Duodenal mucosa (tissue), 2 donors: ENCODE results near the gene AAK1.
"Not testable (repeated sequence)": the region's sequence is repeated elsewhere in the genome, so short reads cannot be mapped to it uniquely, and the experiment has no call there.

Source experiments
- H3K27ac ChIP-seq: one replicate; pipeline ENCODE4 v1.7.0; 2013; ENCODE audit warnings: low read depth, low read length
- H3K27me3 ChIP-seq, 2 donors: one replicate each; pipeline ENCODE4 v1.7.0; 2013; ENCODE audit warnings: low read length in 2 of 2, control low read depth in 1 of 2; ENCODE audit not compliant: insufficient read depth in 2 of 2, control insufficient read depth in 1 of 2
- H3K36me3 ChIP-seq, 2 donors: one replicate each; pipeline ENCODE4 v1.7.0; 2013; ENCODE audit warnings: low read length in 2 of 2, control low read depth in 1 of 2; ENCODE audit not compliant: insufficient read depth in 2 of 2, control insufficient read depth in 1 of 2
- H3K4me1 ChIP-seq, 2 donors: one replicate each; pipeline ENCODE4 v1.7.0; 2013; ENCODE audit warnings: low read length in 2 of 2, control low read depth in 1 of 2; ENCODE audit not compliant: insufficient read depth in 2 of 2, control insufficient read depth in 1 of 2
- H3K4me3 ChIP-seq, 2 donors: one replicate each; pipeline ENCODE4 v1.7.0; 2013; ENCODE audit warnings: low read length in 2 of 2, low read depth in 1 of 2
- H3K9ac ChIP-seq, 2 donors: one replicate each; pipeline ENCODE4 v1.7.0; 2013; ENCODE audit warnings: low read length in 2 of 2, low read depth in 1 of 2
- H3K9me3 ChIP-seq, 2 donors: one replicate each; pipeline ENCODE4 v1.7.0; 2013; ENCODE audit warnings: low read length in 2 of 2, control low read depth in 1 of 2; ENCODE audit not compliant: control insufficient read depth in 1 of 2

The AAK1 gene

GRCh38 chr2:69680001-69680675 is 36.6 kb upstream of the AAK1 start:
- Histone ChIP-seq H3K27me3 (no peaks in the 10 kb centered on the region), H3K4me1 (no peaks in the 10 kb centered on the region), H3K9ac (no peak overlapping the region), H3K36me3 (no peaks in the 10 kb centered on the region), H3K9me3 (no peaks in the 10 kb centered on the region), H3K4me3 (no peak overlapping the region), H3K27ac (no peak overlapping the region)

GRCh38 chr2:69677914-69678313 is 34.4 kb upstream of the AAK1 start:
- no peak overlapping the region for H3K4me3 ChIP-seq
- H3K9me3 ChIP-seq: no peaks in the 10 kb centered on the region
- no peaks in the 10 kb centered on the region for H3K36me3 ChIP-seq
- H3K4me1 ChIP-seq: no peaks in the 10 kb centered on the region
- H3K27me3 ChIP-seq: no peaks in the 10 kb centered on the region
- H3K9ac ChIP-seq: no peak overlapping the region
- no peak overlapping the region for H3K27ac ChIP-seq

DNA sequence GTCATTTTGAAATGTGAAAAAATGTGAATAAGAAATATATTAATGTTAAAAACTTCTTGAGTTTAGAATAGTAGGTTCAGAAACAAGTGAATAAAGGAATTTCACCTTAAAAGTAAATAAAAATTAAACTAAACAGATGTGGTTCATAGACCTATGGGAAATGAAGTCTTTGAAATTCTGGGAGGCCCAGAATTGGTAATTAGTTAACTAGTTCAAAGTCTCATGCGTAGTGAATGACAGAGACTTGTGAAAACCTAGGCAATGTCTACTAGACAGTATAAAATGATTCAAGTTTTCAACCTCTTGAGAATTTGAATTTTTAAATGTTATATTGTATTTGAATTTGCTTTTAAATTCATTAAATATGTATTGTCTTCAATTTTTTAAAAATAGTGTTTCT is 32.6 kb upstream of the AAK1 start:
- H3K27ac ChIP-seq: no peak overlapping the region
- H3K9ac ChIP-seq: no peak overlapping the region
- no peaks in the 10 kb centered on the region for H3K36me3 ChIP-seq
- no peaks in the 10 kb centered on the region for H3K4me1 ChIP-seq
- H3K4me3 ChIP-seq: no peak overlapping the region
- peaks cover 0 to 2% of the 10 kb centered on the region in 2 donors for H3K9me3 ChIP-seq
- no peaks in the 10 kb centered on the region for H3K27me3 ChIP-seq

- Histone ChIP-seq H3K27me3 (no peaks in the 10 kb centered on the region), H3K9ac (no peak overlapping the region), H3K4me3 (no peak overlapping the region), H3K4me1 (no peaks in the 10 kb centered on the region), H3K9me3 (peaks cover 0 to 2% of the 10 kb centered on the region in 2 donors), H3K36me3 (no peaks in the 10 kb centered on the region), H3K27ac (no peak overlapping the region)
These were observed 30.8 kb upstream of the AAK1 start for GRCh38 chr2:69674316-69674670.

DNA sequence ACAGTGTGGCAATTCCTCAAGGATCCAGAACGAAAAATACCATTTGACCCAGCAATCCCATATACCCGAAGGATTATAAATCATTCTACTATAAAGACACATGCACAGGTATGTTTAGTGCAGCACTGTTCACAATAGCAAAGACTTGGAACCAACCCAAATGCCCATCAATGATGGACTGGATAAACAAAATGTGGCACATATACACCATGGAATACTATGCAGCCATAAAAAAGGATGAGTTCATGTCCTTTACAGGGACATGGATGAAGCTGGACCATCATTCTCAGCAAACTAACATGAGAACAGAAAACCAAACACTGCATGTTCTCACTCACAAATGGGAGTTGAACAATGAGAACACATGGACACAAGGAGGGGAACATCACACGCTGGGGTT is 29.6 kb upstream of the AAK1 start:
- not testable (repeated sequence) for H3K9me3 ChIP-seq, H3K9ac ChIP-seq, H3K27ac ChIP-seq, H3K4me1 ChIP-seq, H3K36me3 ChIP-seq, H3K27me3 ChIP-seq, H3K4me3 ChIP-seq

- Histone ChIP-seq H3K27me3 (no peaks in the 10 kb centered on the region), H3K9me3 (peaks cover 0 to 2% of the 10 kb centered on the region in 2 donors), H3K36me3 (no peaks in the 10 kb centered on the region), H3K27ac (no peak overlapping the region), H3K9ac (no peak overlapping the region), H3K4me3 (no peak overlapping the region), H3K4me1 (no peaks in the 10 kb centered on the region)
These were observed 26.1 kb upstream of the AAK1 start for GRCh38 chr2:69669666-69670065.

GRCh38 chr2:69668598-69668997 is 25.1 kb upstream of the AAK1 start:
- H3K36me3 ChIP-seq: no peaks in the 10 kb centered on the region
- H3K4me1 ChIP-seq: no peaks in the 10 kb centered on the region
- no peak overlapping the region for H3K27ac ChIP-seq
- no peak overlapping the region for H3K9ac ChIP-seq
- H3K27me3 ChIP-seq: no peaks in the 10 kb centered on the region
- H3K9me3 ChIP-seq: peaks cover 0 to 2% of the 10 kb centered on the region in 2 donors
- H3K4me3 ChIP-seq: no peak overlapping the region

DNA sequence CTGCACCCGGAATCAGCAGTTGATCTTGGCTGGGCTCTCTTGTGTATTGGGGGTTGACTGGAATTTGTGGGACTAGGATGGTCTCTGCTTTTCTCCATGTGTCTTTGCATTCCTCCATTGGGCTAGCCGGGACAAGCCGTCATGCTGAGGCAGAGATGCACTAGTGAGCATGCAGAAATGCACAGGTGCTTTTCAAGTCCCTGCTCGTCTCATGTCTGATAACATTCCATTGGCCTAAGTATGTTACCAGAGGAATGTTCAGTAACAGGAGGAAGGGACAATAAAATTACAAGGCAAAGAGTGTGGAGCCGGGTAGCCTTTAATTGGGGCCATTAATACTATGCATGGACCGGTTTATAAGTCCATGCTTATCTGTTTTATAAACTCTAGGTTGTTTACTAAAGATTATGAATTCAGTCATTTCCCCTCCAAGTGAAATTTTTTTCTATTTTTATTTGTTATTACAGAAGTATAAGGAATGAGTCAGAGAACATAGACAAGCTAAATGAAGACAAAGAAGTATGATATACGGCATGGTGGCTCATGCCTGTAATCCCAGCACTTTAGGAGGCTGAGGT is 24.4 kb upstream of the AAK1 start:
- Histone ChIP-seq H3K9ac (no peak overlapping the region), H3K4me1 (no peaks in the 10 kb centered on the region), H3K27ac (no peak overlapping the region), H3K36me3 (no peaks in the 10 kb centered on the region), H3K4me3 (no peak overlapping the region), H3K9me3 (peaks cover 0 to 2% of the 10 kb centered on the region in 2 donors), H3K27me3 (no peaks in the 10 kb centered on the region)

GRCh38 chr2:69665152-69665551 is 21.6 kb upstream of the AAK1 start:
- no peaks in the 10 kb centered on the region for H3K9me3 ChIP-seq
- no peaks in the 10 kb centered on the region for H3K36me3 ChIP-seq
- no peaks in the 10 kb centered on the region for H3K27me3 ChIP-seq
- H3K4me1 ChIP-seq: no peaks in the 10 kb centered on the region
- no peak overlapping the region for H3K9ac ChIP-seq
- no peak overlapping the region for H3K4me3 ChIP-seq
- H3K27ac ChIP-seq: no peak overlapping the region

- no peaks in the 10 kb centered on the region for H3K36me3 ChIP-seq
- no peaks in the 10 kb centered on the region for H3K4me1 ChIP-seq
- no peak overlapping the region for H3K9ac ChIP-seq
- no peaks in the 10 kb centered on the region for H3K27me3 ChIP-seq
- no peak overlapping the region for H3K27ac ChIP-seq
- no peak overlapping the region for H3K4me3 ChIP-seq
- H3K9me3 ChIP-seq: no peaks in the 10 kb centered on the region
These were observed 20.3 kb upstream of the AAK1 start for GRCh38 chr2:69663860-69664259.
